HepG2 (cell line): ENCODE data around the gene CD300A. TPM values are rescaled to one million over a fixed set of nuclear protein-coding genes. Genes with fewer than 3 reads are reported as not detected.

Source experiments
- CERS6 ChIP-seq: sonication (generic); formaldehyde crosslinking; IDR thresholded peaks from 2 replicates; pipeline ENCODE4 v1.5.0; 2020; ENCODE audit warnings: missing genetic modification reagents
- NFYC ChIP-seq: IDR thresholded peaks from 2 replicates; pipeline ENCODE4 v1.6.1; 2016; ENCODE audit warnings: missing genetic modification reagents, missing compliant biosample characterization
- ONECUT2 ChIP-seq: sonication (generic); formaldehyde crosslinking; IDR thresholded peaks from 2 replicates; pipeline ENCODE4 v1.4.0; 2020; ENCODE audit warnings: missing genetic modification reagents
- POLR2A ChIP-seq, 2 experiments: IDR thresholded peaks; 2 replicates each; pipeline ENCODE4 v1.6.1; 2011; ENCODE audit warnings: low read depth in 2 of 2, low read length in 2 of 2, mild to moderate bottlenecking in 1 of 2, moderate library complexity in 1 of 2; ENCODE audit not compliant: insufficient read depth in 1 of 2
- REXO4 ChIP-seq: sonication (generic); formaldehyde crosslinking; IDR thresholded peaks from 2 replicates; pipeline ENCODE4 v1.8.0; 2022; ENCODE audit warnings: missing genetic modification reagents, mild to moderate bottlenecking, borderline replicate concordance
- RFX1 ChIP-seq: fragments of 450-650 bp; IDR thresholded peaks from 2 replicates; pipeline ENCODE4 v1.6.1; 2017
- ZBTB42 ChIP-seq: sonication (generic); formaldehyde crosslinking; IDR thresholded peaks from 2 replicates; pipeline ENCODE4 v1.5.0; 2020; ENCODE audit warnings: mild to moderate bottlenecking, missing genetic modification reagents
- ZFP36L1 ChIP-seq: sonication (generic); formaldehyde crosslinking; IDR thresholded peaks from 2 replicates; pipeline ENCODE4 v1.8.0; 2022; ENCODE audit warnings: mild to moderate bottlenecking, missing genetic modification reagents, moderate library complexity
- ZNF180 ChIP-seq: sonication (generic); formaldehyde crosslinking; IDR thresholded peaks from 2 replicates; pipeline ENCODE4 v1.4.0; 2020; ENCODE audit warnings: low read depth, missing genetic modification reagents, borderline replicate concordance
- ZNF3 ChIP-seq: IDR thresholded peaks from 2 replicates; pipeline ENCODE4 v1.7.0; 2017; ENCODE audit warnings: inconsistent platforms
- ZNF432 ChIP-seq: sonication (generic); formaldehyde crosslinking; IDR thresholded peaks from 2 replicates; pipeline ENCODE4 v1.5.0; 2020; ENCODE audit warnings: missing genetic modification reagents, mild to moderate bottlenecking, borderline replicate concordance
- ZNF567 ChIP-seq: sonication (generic); formaldehyde crosslinking; IDR thresholded peaks from 2 replicates; pipeline ENCODE4 v1.8.1; 2023; ENCODE audit warnings: mild to moderate bottlenecking, missing genetic modification reagents, borderline replicate concordance
- ZNF629 ChIP-seq: sonication (generic); formaldehyde crosslinking; conservative IDR thresholded peaks from 2 replicates; pipeline ENCODE4 v1.5.0; 2020; ENCODE audit warnings: missing genetic modification reagents
- polyA plus RNA-seq, 8 experiments: library from polyadenylated mRNA; depleted of rRNA in 3 of 8; stranded (reverse) in 7 of 8; unstranded in 1 of 8; fragments of >200 nt; fragmentation: Illumina TruSeq in 4 of 8; extraction: Trizol in 4 of 8; gene quantifications; 2 replicates each; pipeline versions ENCODE4 v1.2.1 to v1.2.3, GENCODE V29; 2011 to 2016; ENCODE audit warnings: low read depth in 4 of 8, missing spikeins in 1 of 8, mixed read lengths in 1 of 8; ENCODE audit not compliant: insufficient read depth in 1 of 8
- total RNA-seq, 5 experiments: library from RNA; depleted of rRNA; stranded (reverse); fragments of >200 nt; fragmentation: Illumina TruSeq; extraction: Trizol; gene quantifications; 2 replicates each; pipeline ENCODE4 v1.2.3, GENCODE V29; 2016; ENCODE audit warnings: low read depth in 1 of 5
- TF ChIP-seq, protein P1 (sequence below): IDR thresholded peaks from 2 replicates; pipeline ENCODE4 v1.6.1; 2018; ENCODE audit warnings: missing genetic modification reagents, mild to moderate bottlenecking, missing compliant biosample characterization
- TF ChIP-seq, protein P2 (sequence below), 2 experiments: IDR thresholded peaks; 2 replicates each; pipeline ENCODE4 v1.6.1; 2011 to 2012; ENCODE audit warnings: low read length in 2 of 2, borderline replicate concordance in 1 of 2, low read depth in 1 of 2, mild to moderate bottlenecking in 1 of 2, moderate library complexity in 1 of 2
- TF ChIP-seq, protein P3 (sequence below), 2 experiments: sonication (generic) in 1 of 2; formaldehyde crosslinking in 1 of 2; IDR thresholded peaks; 2 replicates each; pipeline versions ENCODE4 v1.6.1 to v1.9.0; 2014 to 2022; ENCODE audit warnings: antibody characterized with exemption in 1 of 2, borderline replicate concordance in 1 of 2, inconsistent platforms in 1 of 2, low read depth in 1 of 2, missing genetic modification reagents in 1 of 2

Gene CD300A
- total and polyA plus RNA-seq, 2 of the 13 experiments (the other 11 are each of a cell fraction or from before 2014, with no cell fraction given): not detected

GRCh38 chr17:74426551-74427047 lies 39.8 kb upstream of the CD300A start (continued):
- TF ChIP-seq, protein P1, sequence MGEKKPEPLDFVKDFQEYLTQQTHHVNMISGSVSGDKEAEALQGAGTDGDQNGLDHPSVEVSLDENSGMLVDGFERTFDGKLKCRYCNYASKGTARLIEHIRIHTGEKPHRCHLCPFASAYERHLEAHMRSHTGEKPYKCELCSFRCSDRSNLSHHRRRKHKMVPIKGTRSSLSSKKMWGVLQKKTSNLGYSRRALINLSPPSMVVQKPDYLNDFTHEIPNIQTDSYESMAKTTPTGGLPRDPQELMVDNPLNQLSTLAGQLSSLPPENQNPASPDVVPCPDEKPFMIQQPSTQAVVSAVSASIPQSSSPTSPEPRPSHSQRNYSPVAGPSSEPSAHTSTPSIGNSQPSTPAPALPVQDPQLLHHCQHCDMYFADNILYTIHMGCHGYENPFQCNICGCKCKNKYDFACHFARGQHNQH: no peak
- TF ChIP-seq NFYC (no peak), ONECUT2 (no peak), RFX1 (no peak), ZNF432 (CRISPR knock-in tag) (no peak), POLR2A (IDR thresholded peaks at IDR 0.05; ENCODE audit: insufficient read depth in 1 of 2, low read depth in 2 of 2, low read length in 2 of 2) (no peak), ZNF180 (0 out of 2 replicates have a peak, but pooled peaks have one; percentile 47), ZFP36L1 (CRISPR knock-in tag) (no peak), CERS6 (CRISPR knock-in tag) (no peak), ZNF3 (no peak), REXO4 (no peak), ZNF567 (CRISPR knock-in tag) (no peak), ZNF629 (CRISPR knock-in tag) (no peak), ZBTB42 (CRISPR knock-in tag) (no peak; the same call in 1 of the 2 replicates)
- TF ChIP-seq, protein P2, sequence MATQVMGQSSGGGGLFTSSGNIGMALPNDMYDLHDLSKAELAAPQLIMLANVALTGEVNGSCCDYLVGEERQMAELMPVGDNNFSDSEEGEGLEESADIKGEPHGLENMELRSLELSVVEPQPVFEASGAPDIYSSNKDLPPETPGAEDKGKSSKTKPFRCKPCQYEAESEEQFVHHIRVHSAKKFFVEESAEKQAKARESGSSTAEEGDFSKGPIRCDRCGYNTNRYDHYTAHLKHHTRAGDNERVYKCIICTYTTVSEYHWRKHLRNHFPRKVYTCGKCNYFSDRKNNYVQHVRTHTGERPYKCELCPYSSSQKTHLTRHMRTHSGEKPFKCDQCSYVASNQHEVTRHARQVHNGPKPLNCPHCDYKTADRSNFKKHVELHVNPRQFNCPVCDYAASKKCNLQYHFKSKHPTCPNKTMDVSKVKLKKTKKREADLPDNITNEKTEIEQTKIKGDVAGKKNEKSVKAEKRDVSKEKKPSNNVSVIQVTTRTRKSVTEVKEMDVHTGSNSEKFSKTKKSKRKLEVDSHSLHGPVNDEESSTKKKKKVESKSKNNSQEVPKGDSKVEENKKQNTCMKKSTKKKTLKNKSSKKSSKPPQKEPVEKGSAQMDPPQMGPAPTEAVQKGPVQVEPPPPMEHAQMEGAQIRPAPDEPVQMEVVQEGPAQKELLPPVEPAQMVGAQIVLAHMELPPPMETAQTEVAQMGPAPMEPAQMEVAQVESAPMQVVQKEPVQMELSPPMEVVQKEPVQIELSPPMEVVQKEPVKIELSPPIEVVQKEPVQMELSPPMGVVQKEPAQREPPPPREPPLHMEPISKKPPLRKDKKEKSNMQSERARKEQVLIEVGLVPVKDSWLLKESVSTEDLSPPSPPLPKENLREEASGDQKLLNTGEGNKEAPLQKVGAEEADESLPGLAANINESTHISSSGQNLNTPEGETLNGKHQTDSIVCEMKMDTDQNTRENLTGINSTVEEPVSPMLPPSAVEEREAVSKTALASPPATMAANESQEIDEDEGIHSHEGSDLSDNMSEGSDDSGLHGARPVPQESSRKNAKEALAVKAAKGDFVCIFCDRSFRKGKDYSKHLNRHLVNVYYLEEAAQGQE (IDR thresholded peaks at IDR 0.05; ENCODE audit: borderline replicate concordance in 1 of 2, low read depth in 1 of 2, low read length in 2 of 2): no peak
- TF ChIP-seq, protein P3, sequence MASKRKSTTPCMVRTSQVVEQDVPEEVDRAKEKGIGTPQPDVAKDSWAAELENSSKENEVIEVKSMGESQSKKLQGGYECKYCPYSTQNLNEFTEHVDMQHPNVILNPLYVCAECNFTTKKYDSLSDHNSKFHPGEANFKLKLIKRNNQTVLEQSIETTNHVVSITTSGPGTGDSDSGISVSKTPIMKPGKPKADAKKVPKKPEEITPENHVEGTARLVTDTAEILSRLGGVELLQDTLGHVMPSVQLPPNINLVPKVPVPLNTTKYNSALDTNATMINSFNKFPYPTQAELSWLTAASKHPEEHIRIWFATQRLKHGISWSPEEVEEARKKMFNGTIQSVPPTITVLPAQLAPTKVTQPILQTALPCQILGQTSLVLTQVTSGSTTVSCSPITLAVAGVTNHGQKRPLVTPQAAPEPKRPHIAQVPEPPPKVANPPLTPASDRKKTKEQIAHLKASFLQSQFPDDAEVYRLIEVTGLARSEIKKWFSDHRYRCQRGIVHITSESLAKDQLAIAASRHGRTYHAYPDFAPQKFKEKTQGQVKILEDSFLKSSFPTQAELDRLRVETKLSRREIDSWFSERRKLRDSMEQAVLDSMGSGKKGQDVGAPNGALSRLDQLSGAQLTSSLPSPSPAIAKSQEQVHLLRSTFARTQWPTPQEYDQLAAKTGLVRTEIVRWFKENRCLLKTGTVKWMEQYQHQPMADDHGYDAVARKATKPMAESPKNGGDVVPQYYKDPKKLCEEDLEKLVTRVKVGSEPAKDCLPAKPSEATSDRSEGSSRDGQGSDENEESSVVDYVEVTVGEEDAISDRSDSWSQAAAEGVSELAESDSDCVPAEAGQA (IDR thresholded peaks at IDR 0.05; ENCODE audit: low read depth): no peak
- TF ChIP-seq, protein P3 (CRISPR knock-in tag; IDR thresholded peaks at IDR 0.05; ENCODE audit: borderline replicate concordance): no peak
